Adrenal gland (tissue), 5 donors: ENCODE data around the gene ENC1.

Source experiments
- POLR2A ChIP-seq, 2 donors: fragments of 450-650 bp; IDR thresholded peaks; one replicate each; pipeline ENCODE4 v1.6.1; 2017; ENCODE audit warnings: antibody characterized with exemption in 2 of 2, mild to moderate bottlenecking in 2 of 2, moderate library complexity in 1 of 2
- TF ChIP-seq, protein P1 (sequence below), 6 experiments: fragments of 450-650 bp in 4 of 6; fragments of 200-600 bp in 2 of 6; sonication (generic) in 1 of 6; IDR thresholded peaks; 1 replicate in 5 of 6; 2 replicates in 1 of 6; pipeline versions ENCODE4 v1.5.1 to v1.8.0; 2016 to 2021; ENCODE audit warnings: antibody characterized with exemption in 6 of 6, mild to moderate bottlenecking in 2 of 6, moderate library complexity in 1 of 6
- donor health status: DM: no; HTN: no; CAD: no.

DNA sequence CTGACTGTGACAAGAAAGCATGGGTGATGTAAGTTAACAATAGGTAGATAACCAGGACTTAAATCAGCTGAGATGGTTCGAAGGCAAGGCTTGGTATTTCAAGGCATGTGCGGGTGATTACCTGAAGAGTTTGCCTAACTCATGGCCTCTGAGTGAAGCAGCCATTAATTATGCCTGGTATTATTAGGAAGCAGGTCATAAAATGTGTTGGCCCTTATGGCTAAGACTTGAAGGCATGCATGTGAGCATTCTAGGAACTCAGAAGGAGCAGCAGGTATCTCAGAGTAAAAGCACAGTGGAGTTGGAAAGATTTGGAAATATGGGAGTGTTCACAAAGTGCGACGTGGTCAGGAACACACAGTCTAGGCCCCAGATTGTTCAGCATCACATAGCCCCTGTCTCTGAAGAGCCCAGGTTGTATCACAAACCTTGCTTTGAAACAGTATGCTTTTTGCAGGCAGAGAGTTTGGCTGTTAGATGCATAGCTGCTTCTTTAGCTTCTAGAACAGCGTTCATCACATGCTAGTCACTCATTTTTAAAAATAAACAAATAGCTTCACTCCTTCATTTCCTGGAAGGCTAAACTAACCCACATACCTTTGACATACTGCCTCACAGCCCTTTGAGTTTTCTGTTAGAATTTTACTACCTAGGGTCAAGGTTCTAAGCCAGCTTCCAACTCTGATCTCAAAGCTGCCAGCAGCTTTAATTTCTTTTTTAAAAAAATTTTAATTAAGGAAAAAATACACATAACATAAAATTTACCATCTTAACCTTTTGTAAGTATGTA is 46.6 kb upstream of the ENC1 start:
- TF ChIP-seq, protein P1, sequence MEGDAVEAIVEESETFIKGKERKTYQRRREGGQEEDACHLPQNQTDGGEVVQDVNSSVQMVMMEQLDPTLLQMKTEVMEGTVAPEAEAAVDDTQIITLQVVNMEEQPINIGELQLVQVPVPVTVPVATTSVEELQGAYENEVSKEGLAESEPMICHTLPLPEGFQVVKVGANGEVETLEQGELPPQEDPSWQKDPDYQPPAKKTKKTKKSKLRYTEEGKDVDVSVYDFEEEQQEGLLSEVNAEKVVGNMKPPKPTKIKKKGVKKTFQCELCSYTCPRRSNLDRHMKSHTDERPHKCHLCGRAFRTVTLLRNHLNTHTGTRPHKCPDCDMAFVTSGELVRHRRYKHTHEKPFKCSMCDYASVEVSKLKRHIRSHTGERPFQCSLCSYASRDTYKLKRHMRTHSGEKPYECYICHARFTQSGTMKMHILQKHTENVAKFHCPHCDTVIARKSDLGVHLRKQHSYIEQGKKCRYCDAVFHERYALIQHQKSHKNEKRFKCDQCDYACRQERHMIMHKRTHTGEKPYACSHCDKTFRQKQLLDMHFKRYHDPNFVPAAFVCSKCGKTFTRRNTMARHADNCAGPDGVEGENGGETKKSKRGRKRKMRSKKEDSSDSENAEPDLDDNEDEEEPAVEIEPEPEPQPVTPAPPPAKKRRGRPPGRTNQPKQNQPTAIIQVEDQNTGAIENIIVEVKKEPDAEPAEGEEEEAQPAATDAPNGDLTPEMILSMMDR (IDR thresholded peaks at IDR 0.05): no peak
- no peak for TF ChIP-seq POLR2A (IDR thresholded peaks at IDR 0.05)
